Neural cell (in vitro differentiated cells): ENCODE results near the gene CYB561A3. TPM values are rescaled to one million over a fixed set of nuclear protein-coding genes. Genes with fewer than 3 reads are reported as not detected.

Experiments used
- H2AFZ ChIP-seq: fragments of 200-600, 300-800 bp; sonication (generic), shearing (Covaris generic); 2 replicates; pipeline ENCODE4 v1.6.0; 2014; ENCODE audit warnings: low read depth, mild to moderate bottlenecking, antibody characterized with exemption, low read length, moderate library complexity
- H3F3A ChIP-seq: fragments of 200-600 bp; shearing (Covaris generic); 2 replicates; pipeline ENCODE4 v1.6.1; 2016; ENCODE audit warnings: mild to moderate bottlenecking, moderate library complexity, mixed read lengths, antibody characterized with exemption, low read length; ENCODE audit not compliant: insufficient read depth, poor library complexity, severe bottlenecking
- H3K27ac ChIP-seq: fragments of 200-600, 300-800 bp; sonication (generic), shearing (Covaris generic); 2 replicates; pipeline ENCODE4 v1.5.1; 2014; ENCODE audit warnings: mild to moderate bottlenecking, low read length, moderate library complexity
- H3K27me3 ChIP-seq: fragments of 300-800, 200-600 bp; sonication (generic), shearing (Covaris generic); 2 replicates; pipeline ENCODE4 v1.6.0; 2014; ENCODE audit warnings: mild to moderate bottlenecking, low read depth, low read length, moderate library complexity; ENCODE audit not compliant: insufficient read depth
- H3K36me3 ChIP-seq: fragments of 300-800, 200-600 bp; sonication (generic), shearing (Covaris generic); 2 replicates; pipeline ENCODE4 v1.5.1; 2014; ENCODE audit warnings: mild to moderate bottlenecking, antibody characterized with exemption, low read length, moderate library complexity; ENCODE audit not compliant: insufficient read depth
- H3K4me2 ChIP-seq: fragments of 300-800, 200-600 bp; sonication (generic), shearing (Covaris generic); 2 replicates; pipeline ENCODE4 v1.6.0; 2014; ENCODE audit warnings: mild to moderate bottlenecking, low read length
- H3K4me3 ChIP-seq: fragments of 300-800, 200-600 bp; sonication (generic), shearing (Covaris generic); 2 replicates; pipeline ENCODE4 v1.5.1; 2014; ENCODE audit warnings: mild to moderate bottlenecking, low read length, moderate library complexity
- H3K79me2 ChIP-seq: fragments of 200-600 bp; shearing (Covaris generic); replicated peaks from 2 replicates; pipeline ENCODE4 v1.6.0; 2014; ENCODE audit warnings: mild to moderate bottlenecking, low read length, moderate library complexity; ENCODE audit not compliant: insufficient read depth
- H3K9ac ChIP-seq: fragments of 300-800, 200-600 bp; sonication (generic), shearing (Covaris generic); 2 replicates; pipeline ENCODE4 v1.6.1; 2016; ENCODE audit warnings: mild to moderate bottlenecking, low read length, mixed read lengths
- H3K9me2 ChIP-seq: fragments of 200-600 bp; shearing (Covaris generic); 2 replicates; pipeline ENCODE4 v1.6.1; 2016; ENCODE audit warnings: mild to moderate bottlenecking, low read length, mixed read lengths; ENCODE audit not compliant: insufficient read depth
- H3K9me3 ChIP-seq: fragments of 200-600, 300-800 bp; sonication (generic), shearing (Covaris generic); 2 replicates; pipeline ENCODE4 v1.6.1; 2016; ENCODE audit warnings: mild to moderate bottlenecking, mixed run types, low read length, moderate library complexity, mixed read lengths
- H4K20me1 ChIP-seq: fragments of 200-600 bp; shearing (Covaris generic); 2 replicates; pipeline ENCODE4 v1.6.1; 2016; ENCODE audit warnings: mild to moderate bottlenecking, mixed run types; ENCODE audit not compliant: insufficient read depth
- EP300 ChIP-seq: fragments of 450-650 bp; conservative IDR thresholded peaks from 2 replicates; pipeline ENCODE4 v1.6.1; 2014; ENCODE audit warnings: antibody characterized with exemption, mild to moderate bottlenecking, moderate library complexity; ENCODE audit not compliant: poor library complexity, severe bottlenecking
- EZH2 ChIP-seq: fragments of 200-600, 300-800 bp; shearing (Covaris generic), sonication (generic); IDR thresholded peaks from 2 replicates; pipeline ENCODE4 v1.6.1; 2014; ENCODE audit warnings: antibody characterized with exemption, low read length, borderline replicate concordance, mild to moderate bottlenecking; ENCODE audit not compliant: insufficient read depth, poor library complexity, severe bottlenecking
- MXI1 ChIP-seq: fragments of 450-650 bp; conservative IDR thresholded peaks from 2 replicates; pipeline ENCODE4 v1.6.1; 2014; ENCODE audit warnings: antibody characterized with exemption, mild to moderate bottlenecking; ENCODE audit not compliant: poor library complexity, severe bottlenecking
- POLR2AphosphoS5 ChIP-seq: IDR thresholded peaks from 2 replicates; pipeline ENCODE4 v1.6.1; 2012
- RAD21 ChIP-seq: fragments of 450-650 bp; conservative IDR thresholded peaks from 2 replicates; pipeline ENCODE4 v1.6.1; 2014; ENCODE audit warnings: antibody characterized with exemption, mild to moderate bottlenecking, moderate library complexity
- SMC3 ChIP-seq: fragments of 450-650 bp; conservative IDR thresholded peaks from 2 replicates; pipeline ENCODE4 v1.6.1; 2014; ENCODE audit warnings: antibody characterized with exemption, mild to moderate bottlenecking, moderate library complexity; ENCODE audit not compliant: poor library complexity
- TAF1 ChIP-seq: IDR thresholded peaks from 2 replicates; pipeline ENCODE4 v1.6.1; 2012; ENCODE audit warnings: low read depth
- polyA plus RNA-seq: library from polyadenylated mRNA; depleted of rRNA; stranded (reverse); fragments of >200 nt; gene quantifications from 2 replicates; pipeline ENCODE4 v1.2.3, GENCODE V29; 2014
- TF ChIP-seq, protein P1 (sequence below): fragments of 450-650 bp; IDR thresholded peaks from 2 replicates; pipeline ENCODE4 v1.5.1; 2014; ENCODE audit warnings: antibody characterized with exemption, mild to moderate bottlenecking, moderate library complexity; ENCODE audit not compliant: poor library complexity, severe bottlenecking
- TF ChIP-seq, protein P2 (sequence below): IDR thresholded peaks from 2 replicates; pipeline ENCODE4 v1.6.1; 2012; ENCODE audit warnings: borderline replicate concordance

Gene CYB561A3
- polyA plus RNA-seq, 1 donor from 2014 or later = 36.3 TPM

DNA sequence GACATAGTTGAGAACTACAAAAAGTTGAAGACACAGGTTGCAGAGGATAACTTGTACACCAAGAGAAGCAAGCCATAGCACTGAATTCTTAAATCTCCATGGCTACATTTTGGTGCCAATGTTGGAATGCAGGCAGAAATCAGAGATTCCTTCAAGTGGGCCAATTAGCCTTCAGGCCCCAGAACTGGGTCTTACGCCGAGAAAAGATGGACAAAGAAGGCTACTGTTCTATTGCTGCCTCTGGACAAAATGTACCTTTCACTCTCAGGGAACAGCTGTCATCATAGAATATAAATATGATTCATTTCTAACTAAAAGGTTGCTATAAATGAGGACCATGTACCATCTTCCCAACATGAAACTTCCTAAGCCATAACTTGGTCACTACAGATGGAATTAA lies 44.4 kb upstream of the CYB561A3 start:
- peak overlapping the region; percentile 26 for H3K27ac ChIP-seq
- no peak overlapping the region for H3K9ac ChIP-seq

DNA sequence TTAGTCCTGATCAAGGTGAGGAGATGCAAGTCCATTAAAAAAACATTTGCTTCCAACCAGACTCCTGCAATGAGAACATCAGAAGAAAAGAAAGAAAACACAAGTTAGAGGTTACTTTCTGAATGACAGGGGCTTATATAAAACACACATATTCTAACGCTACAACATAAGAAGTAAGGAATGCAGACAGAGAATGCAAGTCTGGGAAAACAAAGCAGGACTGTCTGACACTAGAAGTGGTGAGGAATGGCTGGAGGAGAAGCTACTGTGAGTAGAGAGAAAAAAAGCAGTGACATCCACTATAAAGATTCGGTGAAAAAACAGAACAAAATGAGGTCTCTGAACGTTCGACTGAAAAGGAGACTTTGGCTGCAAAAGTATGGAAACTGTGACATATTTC lies 43.0 kb upstream of the CYB561A3 start:
- Histone ChIP-seq H2AFZ (no peak overlapping the region), H3K9ac (no peak overlapping the region), H3F3A (peaks cover 5% of the 10 kb centered on the region), H3K27me3 (no peaks in the 10 kb centered on the region), H3K79me2 (no peaks in the 10 kb centered on the region), H3K4me2 (no peak overlapping the region), H4K20me1 (no peaks in the 10 kb centered on the region), H3K36me3 (peaks cover 8% of the 10 kb centered on the region), H3K9me2 (no peaks in the 10 kb centered on the region), H3K4me3 (no peak overlapping the region), H3K9me3 (no peaks in the 10 kb centered on the region), H3K27ac (no peak overlapping the region)
- TF ChIP-seq TAF1 = no peak
- TF ChIP-seq EZH2 = no peak
- TF ChIP-seq, protein P1, sequence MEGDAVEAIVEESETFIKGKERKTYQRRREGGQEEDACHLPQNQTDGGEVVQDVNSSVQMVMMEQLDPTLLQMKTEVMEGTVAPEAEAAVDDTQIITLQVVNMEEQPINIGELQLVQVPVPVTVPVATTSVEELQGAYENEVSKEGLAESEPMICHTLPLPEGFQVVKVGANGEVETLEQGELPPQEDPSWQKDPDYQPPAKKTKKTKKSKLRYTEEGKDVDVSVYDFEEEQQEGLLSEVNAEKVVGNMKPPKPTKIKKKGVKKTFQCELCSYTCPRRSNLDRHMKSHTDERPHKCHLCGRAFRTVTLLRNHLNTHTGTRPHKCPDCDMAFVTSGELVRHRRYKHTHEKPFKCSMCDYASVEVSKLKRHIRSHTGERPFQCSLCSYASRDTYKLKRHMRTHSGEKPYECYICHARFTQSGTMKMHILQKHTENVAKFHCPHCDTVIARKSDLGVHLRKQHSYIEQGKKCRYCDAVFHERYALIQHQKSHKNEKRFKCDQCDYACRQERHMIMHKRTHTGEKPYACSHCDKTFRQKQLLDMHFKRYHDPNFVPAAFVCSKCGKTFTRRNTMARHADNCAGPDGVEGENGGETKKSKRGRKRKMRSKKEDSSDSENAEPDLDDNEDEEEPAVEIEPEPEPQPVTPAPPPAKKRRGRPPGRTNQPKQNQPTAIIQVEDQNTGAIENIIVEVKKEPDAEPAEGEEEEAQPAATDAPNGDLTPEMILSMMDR = no peak

More for the DNA sequence above, 44.4 kb upstream of the CYB561A3 start:
- no peaks in the 10 kb centered on the region for H3K79me2 ChIP-seq
- no peak overlapping the region for H3K4me3 ChIP-seq
- H3F3A ChIP-seq = peaks cover 5% of the 10 kb centered on the region
- TF ChIP-seq EZH2 = no peak
- TF ChIP-seq, protein P1 = no peak
- TF ChIP-seq SMC3 = no peak
- TF ChIP-seq TAF1 = no peak
- TF ChIP-seq MXI1 = no peak
- TF ChIP-seq EP300 = no peak
- no peak for TF ChIP-seq RAD21
- TF ChIP-seq, protein P2, sequence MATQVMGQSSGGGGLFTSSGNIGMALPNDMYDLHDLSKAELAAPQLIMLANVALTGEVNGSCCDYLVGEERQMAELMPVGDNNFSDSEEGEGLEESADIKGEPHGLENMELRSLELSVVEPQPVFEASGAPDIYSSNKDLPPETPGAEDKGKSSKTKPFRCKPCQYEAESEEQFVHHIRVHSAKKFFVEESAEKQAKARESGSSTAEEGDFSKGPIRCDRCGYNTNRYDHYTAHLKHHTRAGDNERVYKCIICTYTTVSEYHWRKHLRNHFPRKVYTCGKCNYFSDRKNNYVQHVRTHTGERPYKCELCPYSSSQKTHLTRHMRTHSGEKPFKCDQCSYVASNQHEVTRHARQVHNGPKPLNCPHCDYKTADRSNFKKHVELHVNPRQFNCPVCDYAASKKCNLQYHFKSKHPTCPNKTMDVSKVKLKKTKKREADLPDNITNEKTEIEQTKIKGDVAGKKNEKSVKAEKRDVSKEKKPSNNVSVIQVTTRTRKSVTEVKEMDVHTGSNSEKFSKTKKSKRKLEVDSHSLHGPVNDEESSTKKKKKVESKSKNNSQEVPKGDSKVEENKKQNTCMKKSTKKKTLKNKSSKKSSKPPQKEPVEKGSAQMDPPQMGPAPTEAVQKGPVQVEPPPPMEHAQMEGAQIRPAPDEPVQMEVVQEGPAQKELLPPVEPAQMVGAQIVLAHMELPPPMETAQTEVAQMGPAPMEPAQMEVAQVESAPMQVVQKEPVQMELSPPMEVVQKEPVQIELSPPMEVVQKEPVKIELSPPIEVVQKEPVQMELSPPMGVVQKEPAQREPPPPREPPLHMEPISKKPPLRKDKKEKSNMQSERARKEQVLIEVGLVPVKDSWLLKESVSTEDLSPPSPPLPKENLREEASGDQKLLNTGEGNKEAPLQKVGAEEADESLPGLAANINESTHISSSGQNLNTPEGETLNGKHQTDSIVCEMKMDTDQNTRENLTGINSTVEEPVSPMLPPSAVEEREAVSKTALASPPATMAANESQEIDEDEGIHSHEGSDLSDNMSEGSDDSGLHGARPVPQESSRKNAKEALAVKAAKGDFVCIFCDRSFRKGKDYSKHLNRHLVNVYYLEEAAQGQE = no peak
- TF ChIP-seq POLR2AphosphoS5 = no peak
- no peaks in the 10 kb centered on the region for H3K9me2 ChIP-seq
- no peaks in the 10 kb centered on the region for H3K27me3 ChIP-seq
- peaks cover 8% of the 10 kb centered on the region for H3K36me3 ChIP-seq
- no peak overlapping the region for H2AFZ ChIP-seq
- H4K20me1 ChIP-seq = no peaks in the 10 kb centered on the region
- H3K4me2 ChIP-seq = peak overlapping the region; percentile 16
- H3K9me3 ChIP-seq = no peaks in the 10 kb centered on the region
